ENCODE results near the gene RNH1. TPM values are rescaled to one million over a fixed set of nuclear protein-coding genes. Genes with fewer than 3 reads are reported as not detected.

The RNH1 gene
- total and polyA plus RNA-seq, 2 experiments from 2014 or later, result 105 to 199 TPM

DNA sequence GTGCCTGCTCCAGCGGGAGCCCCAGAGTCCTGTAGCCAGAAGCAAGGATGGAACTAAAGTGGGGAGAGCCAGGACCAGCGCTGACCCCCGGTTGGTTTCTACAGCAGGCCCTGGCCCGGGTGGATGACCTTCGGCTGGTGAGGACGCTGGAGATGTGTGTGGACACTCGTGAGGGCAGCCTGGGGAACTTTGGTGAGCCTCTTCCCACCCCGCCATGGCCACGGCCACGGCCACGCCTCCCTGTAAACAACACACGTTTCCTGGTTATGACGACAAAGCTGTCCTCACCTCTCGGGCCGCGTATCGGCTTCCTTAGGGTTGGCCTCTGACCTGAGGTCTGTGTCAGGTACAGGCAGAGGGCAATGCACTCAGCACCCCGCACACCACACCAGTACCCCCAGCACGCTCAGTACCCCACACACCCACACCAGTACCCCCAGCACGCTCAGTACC is 34.4 kb upstream of the RNH1 start:
- Histone ChIP-seq H3K36me3 (replicated peaks; ENCODE audit: insufficient read depth, low read depth) (no peaks in the 10 kb centered on the region), H3K4me1 (ENCODE audit: insufficient read depth) (peaks cover 14% of the 10 kb centered on the region), H2AFZ (no peak overlapping the region), H3K9me3 (ENCODE audit: low read depth) (no peaks in the 10 kb centered on the region), H3K27me3 (no peaks in the 10 kb centered on the region), H3K79me2 (no peaks in the 10 kb centered on the region), H3K9me2 (replicated peaks; ENCODE audit: insufficient read depth) (no peaks in the 10 kb centered on the region), H3K4me3 (no peak overlapping the region), H3K27ac (no peak overlapping the region), H4K20me1 (ENCODE audit: insufficient read depth, poor library complexity, severe bottlenecking) (no peaks in the 10 kb centered on the region), H3K4me2 (no peak overlapping the region)
- no peak for DNase-seq (ENCODE audit: low spot score)
- WGBS (ENCODE audit: low lambda C conversion rate, missing lambda C conversion rate), result 95% methylated on average over 17 of the region's 20 CpGs
- TF ChIP-seq, protein P1, sequence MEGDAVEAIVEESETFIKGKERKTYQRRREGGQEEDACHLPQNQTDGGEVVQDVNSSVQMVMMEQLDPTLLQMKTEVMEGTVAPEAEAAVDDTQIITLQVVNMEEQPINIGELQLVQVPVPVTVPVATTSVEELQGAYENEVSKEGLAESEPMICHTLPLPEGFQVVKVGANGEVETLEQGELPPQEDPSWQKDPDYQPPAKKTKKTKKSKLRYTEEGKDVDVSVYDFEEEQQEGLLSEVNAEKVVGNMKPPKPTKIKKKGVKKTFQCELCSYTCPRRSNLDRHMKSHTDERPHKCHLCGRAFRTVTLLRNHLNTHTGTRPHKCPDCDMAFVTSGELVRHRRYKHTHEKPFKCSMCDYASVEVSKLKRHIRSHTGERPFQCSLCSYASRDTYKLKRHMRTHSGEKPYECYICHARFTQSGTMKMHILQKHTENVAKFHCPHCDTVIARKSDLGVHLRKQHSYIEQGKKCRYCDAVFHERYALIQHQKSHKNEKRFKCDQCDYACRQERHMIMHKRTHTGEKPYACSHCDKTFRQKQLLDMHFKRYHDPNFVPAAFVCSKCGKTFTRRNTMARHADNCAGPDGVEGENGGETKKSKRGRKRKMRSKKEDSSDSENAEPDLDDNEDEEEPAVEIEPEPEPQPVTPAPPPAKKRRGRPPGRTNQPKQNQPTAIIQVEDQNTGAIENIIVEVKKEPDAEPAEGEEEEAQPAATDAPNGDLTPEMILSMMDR (IDR thresholded peaks at IDR 0.05; ENCODE audit: poor library complexity), result no peak
- TF ChIP-seq EZH2 (IDR thresholded peaks at IDR 0.05; ENCODE audit: borderline replicate concordance) (no peak), EZH2phosphoT487 (IDR thresholded peaks at IDR 0.05; ENCODE audit: low read depth, severe bottlenecking, unreplicated experiment) (no peak)

DNA sequence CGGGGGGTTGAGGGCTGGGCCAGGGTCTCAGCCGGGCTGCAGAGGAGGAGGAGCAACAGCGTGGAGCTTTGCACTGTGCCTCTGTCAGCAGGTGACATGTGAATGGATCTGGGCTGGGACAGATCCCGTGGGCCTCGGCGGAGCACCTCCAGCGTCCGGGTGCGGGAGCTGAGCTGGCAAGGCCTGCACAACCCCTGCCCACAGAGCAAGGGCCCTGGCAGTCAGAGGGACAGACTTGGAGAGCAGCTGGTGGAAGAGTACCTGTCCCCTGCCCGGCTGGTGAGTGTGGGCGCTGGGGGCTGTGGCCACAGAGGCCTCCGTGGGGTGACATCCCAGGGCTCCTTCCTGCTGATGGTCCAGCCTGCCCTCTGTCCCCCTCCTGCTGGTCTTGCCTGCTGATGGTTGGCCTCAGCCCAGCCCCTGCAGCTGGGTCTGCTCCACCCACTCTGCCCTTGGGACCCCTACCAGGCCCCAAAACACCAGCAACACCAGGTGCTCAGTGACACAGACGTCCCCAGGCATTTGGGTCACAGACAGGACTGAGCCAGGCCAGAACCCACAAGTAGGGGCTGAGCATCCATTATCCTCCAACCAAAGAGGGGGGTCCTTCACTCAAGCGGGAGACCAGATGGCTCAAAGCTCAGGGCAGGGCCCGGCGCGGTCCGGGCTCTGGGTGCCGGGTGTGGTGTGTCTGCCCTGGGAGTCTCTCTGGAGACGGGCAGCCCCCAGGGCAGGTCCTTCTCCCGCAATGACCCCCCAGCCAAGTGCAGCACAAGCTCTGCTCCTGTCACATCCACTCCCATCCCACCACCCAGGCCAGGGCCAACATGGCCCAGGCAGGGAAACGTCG is 33.8 kb upstream of the RNH1 start:
- Histone ChIP-seq H3K36me3 (replicated peaks; ENCODE audit: insufficient read depth, low read depth) (no peaks in the 10 kb centered on the region), H3K9me2 (replicated peaks; ENCODE audit: insufficient read depth) (no peaks in the 10 kb centered on the region), H4K20me1 (ENCODE audit: insufficient read depth, poor library complexity, severe bottlenecking) (no peaks in the 10 kb centered on the region), H3K4me2 (no peak overlapping the region), H3K27ac (no peak overlapping the region), H3K4me3 (no peak overlapping the region), H3K79me2 (no peaks in the 10 kb centered on the region), H3K27me3 (no peaks in the 10 kb centered on the region), H3K9me3 (ENCODE audit: low read depth) (no peaks in the 10 kb centered on the region), H3K4me1 (ENCODE audit: insufficient read depth) (peaks cover 20% of the 10 kb centered on the region), H2AFZ (no peak overlapping the region)
- DNase-seq (ENCODE audit: low spot score), result peak; percentile 2
- 91% methylated on average over 20 of the region's 23 CpGs for WGBS (ENCODE audit: low lambda C conversion rate, missing lambda C conversion rate)
- TF ChIP-seq, protein P1 (IDR thresholded peaks at IDR 0.05; ENCODE audit: poor library complexity), result no peak
- TF ChIP-seq EZH2 (IDR thresholded peaks at IDR 0.05; ENCODE audit: borderline replicate concordance) (no peak), EZH2phosphoT487 (IDR thresholded peaks at IDR 0.05; ENCODE audit: low read depth, severe bottlenecking, unreplicated experiment) (no peak)

DNA sequence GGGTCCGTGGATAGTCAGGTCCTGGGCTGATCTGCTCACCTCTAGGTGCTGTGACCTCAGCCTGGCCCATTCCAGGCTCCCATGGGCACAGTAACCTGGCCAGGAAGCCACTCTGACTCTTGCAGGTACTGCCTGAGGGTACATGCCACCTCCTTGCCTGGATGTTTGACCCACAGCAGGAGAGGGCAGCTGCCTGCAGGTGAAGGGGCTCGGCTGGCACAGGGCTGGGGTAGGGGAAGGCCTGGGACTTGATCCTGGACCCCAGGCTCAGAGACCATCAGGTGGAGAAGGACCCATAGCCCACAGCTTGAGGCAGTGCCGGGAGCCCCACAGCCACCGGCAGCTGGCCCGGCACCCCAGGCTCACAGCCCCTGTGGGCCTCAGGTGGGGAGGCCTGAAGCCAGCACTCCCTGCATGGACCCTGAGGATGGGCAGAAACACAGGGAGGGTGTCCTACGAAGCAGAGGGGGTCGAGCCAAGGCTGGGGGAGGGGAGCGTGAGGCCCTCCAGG is 33.0 kb upstream of the RNH1 start:
- Histone ChIP-seq H3K79me2 (no peaks in the 10 kb centered on the region), H3K4me2 (no peak overlapping the region), H3K9me2 (replicated peaks; ENCODE audit: insufficient read depth) (no peaks in the 10 kb centered on the region), H3K27me3 (no peaks in the 10 kb centered on the region), H2AFZ (no peak overlapping the region), H3K9me3 (ENCODE audit: low read depth) (no peaks in the 10 kb centered on the region), H3K4me1 (ENCODE audit: insufficient read depth) (peaks cover 20% of the 10 kb centered on the region), H3K27ac (no peak overlapping the region), H3K4me3 (no peak overlapping the region), H3K36me3 (replicated peaks; ENCODE audit: insufficient read depth, low read depth) (no peaks in the 10 kb centered on the region), H4K20me1 (ENCODE audit: insufficient read depth, poor library complexity, severe bottlenecking) (no peaks in the 10 kb centered on the region)
- DNase-seq (ENCODE audit: low spot score), result peak; percentile 2
- TF ChIP-seq, protein P1 (IDR thresholded peaks at IDR 0.05; ENCODE audit: poor library complexity), result no peak
- no peak for TF ChIP-seq EZH2phosphoT487 (IDR thresholded peaks at IDR 0.05; ENCODE audit: low read depth, severe bottlenecking, unreplicated experiment)
- TF ChIP-seq EZH2 (IDR thresholded peaks at IDR 0.05; ENCODE audit: borderline replicate concordance), result no peak
- 94% methylated on average over 8 of the region's 8 CpGs for WGBS (ENCODE audit: low lambda C conversion rate, missing lambda C conversion rate)
